Colon (tissue), 2 donors: Measurements from ENCODE around the gene M6PR.

Experiments used
- FAIRE-seq: peaks from 2 replicates; lab custom pipeline; 2012; peaks lifted over from hg19 to GRCh38; lab: Jason Lieb, UNC
- donor health status: control.
- donor health status: control.

M6PR gene

DNA sequence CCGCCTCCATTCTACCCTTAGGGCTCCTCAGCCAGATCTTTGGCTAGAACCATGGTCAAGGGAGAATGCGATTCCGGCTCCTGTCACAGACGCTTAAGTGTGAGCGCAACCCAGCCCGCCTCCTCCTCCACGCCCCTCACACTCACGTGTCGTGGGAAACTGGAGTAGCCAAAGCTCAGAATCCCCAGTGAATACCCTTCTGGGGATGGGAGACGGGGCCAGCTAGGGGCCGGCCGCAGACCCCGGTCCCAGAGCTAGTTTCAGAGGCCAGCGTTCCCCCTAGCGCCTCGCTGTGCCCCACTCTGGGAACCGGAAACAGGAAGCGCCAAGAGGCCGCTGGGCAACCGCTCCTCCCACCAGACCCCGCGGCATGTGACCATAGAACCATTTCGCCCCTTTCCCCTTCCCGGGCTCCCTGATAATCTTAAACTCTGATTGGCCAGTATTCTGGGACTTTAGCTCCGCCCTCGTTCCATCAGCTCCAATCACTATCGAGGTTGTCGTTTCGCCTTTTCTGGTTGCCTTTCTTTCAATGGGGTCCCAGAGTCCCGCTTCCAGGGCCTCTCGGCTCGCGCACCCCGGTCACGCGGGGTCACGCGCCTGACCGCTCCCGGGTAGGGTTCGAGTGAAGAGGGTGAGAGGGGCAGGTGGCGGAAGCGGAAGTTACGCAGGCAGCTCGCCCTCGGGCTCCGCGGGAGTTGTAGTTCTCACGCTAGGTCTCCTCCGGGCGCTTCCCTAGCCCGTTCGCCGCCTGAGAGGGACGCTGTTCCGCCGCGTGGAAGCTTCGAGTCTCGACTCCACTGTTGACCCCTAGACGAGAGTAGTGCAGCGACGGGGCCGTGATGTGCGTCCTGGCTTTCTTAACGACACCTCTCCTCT is at the start of gene M6PR:
M6PR (minus strand) TSS at position 304 of the 879 bp plus-strand sequence. CDS start 3,241 bp downstream, outside the sequence.
- FAIRE-seq, result no peak

DNA sequence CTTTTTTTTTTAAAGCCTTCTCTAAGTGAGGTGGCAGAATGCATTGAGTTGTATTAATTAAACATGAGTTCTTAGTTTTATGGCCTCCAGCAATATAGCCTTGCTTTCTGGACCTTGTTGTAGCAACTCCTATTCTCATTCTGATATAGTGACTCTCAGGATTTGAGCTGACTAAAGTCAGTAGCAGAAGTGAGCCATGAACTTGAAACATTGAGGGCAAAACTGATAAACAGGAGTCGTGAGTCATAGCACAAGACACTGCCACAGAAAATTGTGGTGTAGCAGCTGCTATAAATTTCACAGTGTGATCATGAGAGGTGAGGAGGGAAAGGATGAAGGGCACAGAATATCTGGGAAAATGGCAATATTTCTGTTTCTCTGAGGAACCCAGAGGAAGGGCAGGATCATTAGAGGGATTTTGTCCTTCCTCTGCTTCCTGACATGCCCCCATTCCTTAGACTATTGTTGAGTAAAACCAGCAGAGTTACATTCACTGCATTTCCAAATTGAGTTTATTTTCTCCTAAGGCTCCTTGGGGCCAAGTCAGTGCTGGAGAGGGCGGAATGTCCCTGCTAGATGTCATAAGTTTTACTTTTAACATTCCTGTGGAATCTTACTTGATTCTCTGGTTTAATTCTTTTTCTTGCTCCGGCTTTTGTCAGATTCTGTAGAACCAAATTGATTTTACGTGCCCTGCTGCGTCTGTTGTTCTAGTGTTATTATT is 47.4 kb upstream of the M6PR start:
- no peak for FAIRE-seq

GRCh38 chr12:8995021-8995775 is 45.8 kb upstream of the M6PR start:
- FAIRE-seq, result no peak

GRCh38 chr12:8993827-8994226 is 44.4 kb upstream of the M6PR start:
- no peak for FAIRE-seq

DNA sequence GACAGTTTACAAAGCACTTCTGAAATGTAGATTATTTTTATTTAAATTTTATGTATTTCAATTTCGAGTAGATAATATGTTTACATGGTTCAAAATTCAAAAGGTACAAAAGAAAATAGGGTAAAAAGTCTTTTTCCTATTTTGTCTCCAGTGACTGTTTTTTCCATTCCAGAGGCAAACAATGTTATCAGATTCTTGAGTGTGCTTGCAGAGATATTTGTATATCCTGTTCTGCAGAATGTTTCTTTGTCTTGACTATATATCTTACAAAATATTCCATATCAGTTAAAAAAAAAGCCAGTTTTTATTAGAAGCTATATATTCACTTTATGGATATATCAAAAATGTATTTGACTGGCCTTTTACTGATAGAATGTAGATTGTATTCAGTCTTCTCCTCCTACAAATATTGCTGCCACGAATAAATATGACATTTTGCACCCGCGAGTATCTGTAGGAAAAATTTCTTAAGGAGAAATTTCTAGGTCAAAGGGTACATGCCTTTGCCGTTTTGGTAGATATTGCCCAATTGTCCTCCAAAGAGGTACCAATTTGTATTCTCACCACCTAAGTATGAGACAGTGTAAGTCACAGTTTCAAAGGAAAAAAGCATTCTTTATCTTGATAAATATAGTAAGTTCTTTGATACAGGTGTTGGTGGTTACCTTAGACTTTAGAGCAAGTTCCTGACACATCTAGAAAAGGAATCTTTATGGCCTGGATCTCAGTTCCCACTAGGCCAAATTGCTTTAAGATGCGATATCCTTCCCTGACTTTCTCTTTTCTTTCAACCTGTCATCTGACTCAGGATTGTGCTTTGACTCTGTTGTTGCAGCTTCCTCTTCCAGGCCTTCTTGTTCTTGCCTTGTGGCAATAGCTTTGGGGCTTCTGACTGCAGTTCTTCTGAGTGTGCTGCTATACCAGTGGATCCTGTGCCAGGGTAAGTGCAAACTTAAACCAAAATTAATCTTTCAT is 42.2 kb upstream of the M6PR start:
- no peak for FAIRE-seq

DNA sequence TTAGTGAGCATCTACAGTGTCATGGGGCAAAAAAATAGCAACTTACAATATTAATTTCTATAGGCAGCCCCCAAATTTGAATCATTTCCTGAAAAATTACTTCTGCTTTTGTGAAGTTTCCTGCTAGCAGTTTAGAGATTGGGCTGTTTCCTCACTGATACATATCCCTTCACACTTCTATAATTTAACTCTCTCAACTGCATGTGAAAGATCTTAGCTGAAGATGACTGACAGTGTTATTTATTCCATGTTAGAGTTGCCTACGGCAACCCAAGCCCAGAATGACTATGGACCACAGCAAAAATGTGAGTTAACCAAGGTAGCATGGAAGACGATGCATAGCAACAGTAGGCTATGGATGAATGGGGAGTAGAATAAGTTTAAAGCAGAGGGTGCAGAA is 40.0 kb upstream of the M6PR start, which contains the start of gene KLRG1:
KLRG1 (plus strand) TSS at position 134 of the 400 bp plus-strand sequence; CDS start at position 224, 90 bp downstream.
- FAIRE-seq, result no peak

DNA sequence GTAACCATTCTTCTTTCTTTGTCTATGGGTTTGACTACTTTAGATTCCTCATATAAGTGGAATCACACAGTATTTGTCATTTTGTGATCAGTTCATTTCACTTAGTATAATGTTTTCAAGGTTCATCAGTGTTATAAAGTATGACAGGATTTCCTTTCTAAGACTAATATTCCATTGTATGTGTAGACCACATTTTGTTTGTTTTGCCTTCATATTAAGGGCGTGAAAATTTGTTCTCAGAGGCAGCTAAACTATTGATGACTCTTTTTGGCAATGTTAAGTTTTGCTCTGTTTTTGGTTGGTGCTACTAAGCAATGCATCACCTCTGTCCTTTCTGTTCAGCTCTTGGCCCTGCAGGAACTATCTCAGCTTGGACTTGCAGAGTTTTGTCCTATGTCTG is 38.2 kb upstream of the M6PR start:
- FAIRE-seq, result no peak

GRCh38 chr12:8987163-8987562 is 37.7 kb upstream of the M6PR start:
- no peak for FAIRE-seq

DNA sequence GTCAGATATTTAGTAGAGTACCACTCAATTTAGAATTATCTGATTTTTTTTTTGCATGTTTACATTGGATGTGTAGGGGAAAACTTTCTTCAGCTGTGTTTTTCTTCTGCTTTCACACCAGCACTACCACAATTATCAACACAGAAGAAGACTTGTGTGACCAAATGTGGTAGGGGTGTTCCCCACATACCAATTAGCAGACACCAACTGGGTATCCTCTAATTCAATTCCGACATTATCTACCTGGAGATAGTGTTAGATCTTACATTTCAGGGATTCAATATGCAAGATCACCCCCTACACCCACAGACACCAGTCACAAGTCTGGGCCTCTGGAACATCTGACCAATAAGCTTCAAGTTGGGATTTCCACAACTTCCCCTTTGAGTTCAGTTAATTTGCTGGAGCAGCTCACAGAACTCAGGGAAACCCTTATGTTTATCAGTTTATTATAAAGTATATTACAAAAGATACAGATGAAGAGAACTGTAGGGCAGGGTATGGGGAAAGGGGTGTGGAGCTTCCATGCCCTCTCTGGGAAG is 35.8 kb upstream of the M6PR start:
- FAIRE-seq, result no peak

DNA sequence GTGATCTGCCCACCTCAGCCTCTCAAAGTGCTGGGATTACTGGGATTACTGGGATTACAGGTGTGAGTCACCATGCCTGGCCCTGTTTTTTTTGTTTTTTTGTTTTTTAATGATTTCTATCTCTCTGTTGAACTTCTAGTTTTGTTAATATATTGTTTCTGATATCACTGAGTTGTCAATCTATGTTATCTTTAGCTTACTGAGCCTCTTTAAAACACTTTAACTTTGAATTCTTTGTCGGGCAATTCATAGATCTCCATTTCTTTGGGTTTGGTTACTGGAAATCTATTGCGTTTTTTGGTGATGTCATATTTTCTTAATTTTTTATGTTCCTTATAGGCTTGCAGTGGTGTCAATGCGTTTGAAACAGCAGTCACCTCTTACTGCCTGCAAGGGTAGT is 30.7 kb upstream of the M6PR start:
- FAIRE-seq, result no peak

DNA sequence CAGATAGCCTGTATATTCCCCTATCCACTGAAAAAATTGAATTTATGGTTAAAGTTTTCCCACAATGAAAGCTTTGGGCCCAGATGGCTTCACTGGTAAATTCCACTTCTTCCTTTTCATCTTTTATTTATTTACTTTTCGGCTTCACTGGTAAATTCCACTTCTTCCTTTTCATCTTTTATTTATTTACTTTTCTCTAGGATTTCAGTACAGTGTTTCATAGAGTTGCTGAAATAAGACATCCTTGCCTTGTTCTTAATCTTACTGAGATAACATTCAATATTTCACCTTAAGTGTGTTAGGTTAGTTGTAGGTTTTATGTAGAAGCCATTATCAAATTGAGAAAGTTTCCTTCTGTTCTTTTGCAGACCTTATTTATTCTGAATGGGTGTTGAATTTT is 21.0 kb upstream of the M6PR start:
- FAIRE-seq, result no peak

DNA sequence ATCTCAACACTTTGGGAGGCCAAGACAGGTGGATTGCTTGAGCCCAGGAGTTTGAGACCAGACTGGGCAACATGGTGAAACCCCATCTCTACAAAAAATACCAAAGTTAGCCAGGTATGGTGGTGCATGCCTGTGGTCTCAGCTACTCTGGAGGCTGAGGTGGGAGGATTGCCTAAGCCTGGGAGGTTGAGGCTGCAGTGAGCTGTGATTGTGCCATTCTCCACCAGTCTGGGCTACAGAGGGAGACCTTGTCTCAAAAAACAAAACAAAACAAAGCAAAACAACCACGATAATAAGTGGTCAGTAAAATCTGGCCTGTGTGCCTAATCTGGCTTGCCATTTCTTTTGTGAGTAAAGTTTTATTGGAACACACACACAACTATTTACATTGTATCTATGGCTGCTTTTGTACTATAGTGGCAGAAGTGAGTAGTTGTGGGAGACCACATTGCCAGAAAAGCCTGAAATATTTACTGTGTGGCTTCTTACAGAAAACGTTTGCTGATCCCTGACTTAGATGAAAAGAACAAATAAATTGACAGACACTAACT is 20.5 kb upstream of the M6PR start:
- no peak for FAIRE-seq

DNA sequence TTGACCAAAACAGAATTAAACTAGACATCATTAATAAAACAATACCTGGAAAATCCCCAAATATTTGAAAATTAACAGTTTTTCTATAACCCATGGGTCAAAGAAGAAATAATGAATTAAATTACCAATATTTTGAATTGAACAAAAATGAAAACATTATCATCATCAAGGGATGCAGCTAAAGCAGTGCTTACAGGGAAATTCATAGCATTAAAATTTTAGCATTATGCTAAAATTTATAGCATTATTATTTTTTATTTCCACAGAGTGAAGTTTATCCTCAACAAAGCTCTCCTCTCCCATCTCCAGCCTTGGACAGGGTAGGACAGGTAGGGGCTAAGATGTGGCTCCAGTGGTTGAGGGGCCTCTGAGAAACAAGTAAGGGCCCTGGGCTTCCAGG is 19.3 kb upstream of the M6PR start:
- FAIRE-seq, result no peak

- no peak for FAIRE-seq
Observed at GRCh38 chr12:8960176-8960575, 10.7 kb upstream of the M6PR start.

- FAIRE-seq, result no peak
Observed at GRCh38 chr12:8958066-8958465, 8.6 kb upstream of the M6PR start.

DNA sequence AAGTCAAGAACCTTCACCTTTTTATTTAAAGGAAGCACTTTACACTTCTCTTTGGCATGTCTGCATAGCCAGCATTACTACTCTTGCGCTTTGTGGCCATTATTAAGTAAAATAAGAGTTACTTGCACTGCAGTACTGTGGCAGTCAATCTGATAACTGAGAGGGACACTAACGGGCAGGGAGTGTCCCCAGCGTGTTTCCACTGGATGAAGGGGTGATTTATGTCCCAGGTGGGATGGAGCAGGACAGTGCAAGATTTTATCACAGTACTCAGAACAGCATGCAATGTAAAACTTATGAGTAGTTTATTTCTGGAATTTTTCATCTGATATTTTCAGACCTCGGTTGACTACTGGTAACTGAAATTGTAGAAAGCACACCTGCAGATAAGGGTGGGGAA is 8.1 kb upstream of the M6PR start:
- no peak for FAIRE-seq

GRCh38 chr12:8956772-8957171 is 7.3 kb upstream of the M6PR start:
- FAIRE-seq, result no peak

DNA sequence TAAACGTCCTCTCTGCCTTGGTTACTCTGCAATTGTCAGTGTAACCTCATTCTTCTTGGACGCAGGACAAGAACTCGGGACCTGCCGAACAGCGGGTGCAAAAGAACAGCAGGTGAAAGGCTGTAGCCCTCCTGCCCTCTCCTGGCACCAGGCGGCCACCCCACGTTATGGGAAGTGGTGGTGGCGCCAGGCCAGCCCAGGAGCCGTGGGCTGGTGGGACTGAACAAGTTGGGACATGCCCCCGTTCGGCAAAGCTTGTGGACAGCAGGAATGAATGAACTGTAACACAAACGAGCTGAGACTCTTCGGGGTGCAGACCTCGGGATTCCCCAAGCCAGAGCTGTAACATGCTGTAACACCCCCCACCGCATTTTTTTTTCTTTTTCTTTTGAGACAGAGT is 6.6 kb upstream of the M6PR start:
- FAIRE-seq, result no peak

GRCh38 chr12:8953773-8954402 is 4.4 kb upstream of the M6PR start:
- FAIRE-seq, result no peak

DNA sequence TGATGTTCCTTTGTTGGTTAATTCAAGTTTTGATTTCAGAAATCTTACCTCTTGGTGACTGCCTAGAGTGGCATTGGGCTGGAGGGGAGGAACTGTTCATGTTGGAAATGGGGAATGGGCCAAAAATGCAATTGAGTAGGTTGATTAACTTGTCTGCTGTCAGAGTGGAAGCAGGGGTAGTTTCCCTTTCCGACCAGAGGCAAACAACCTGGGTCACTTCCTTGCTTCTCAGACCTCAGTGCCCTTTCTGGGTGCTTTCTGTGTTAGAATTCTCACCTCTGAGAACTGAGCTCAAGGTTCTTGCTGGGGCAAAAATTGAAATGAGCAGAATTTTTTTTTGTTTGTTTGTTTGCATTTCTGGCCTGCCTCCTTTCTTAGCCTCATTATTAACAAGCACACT is 2.3 kb upstream of the M6PR start:
- FAIRE-seq, result no peak
